ENCODE measurements around the gene PTPRE. TPM values are rescaled to one million over a fixed set of nuclear protein-coding genes. Genes with fewer than 3 reads are reported as not detected.

PTPRE gene
- total RNA-seq, 1 donor = 0.09 TPM

DNA sequence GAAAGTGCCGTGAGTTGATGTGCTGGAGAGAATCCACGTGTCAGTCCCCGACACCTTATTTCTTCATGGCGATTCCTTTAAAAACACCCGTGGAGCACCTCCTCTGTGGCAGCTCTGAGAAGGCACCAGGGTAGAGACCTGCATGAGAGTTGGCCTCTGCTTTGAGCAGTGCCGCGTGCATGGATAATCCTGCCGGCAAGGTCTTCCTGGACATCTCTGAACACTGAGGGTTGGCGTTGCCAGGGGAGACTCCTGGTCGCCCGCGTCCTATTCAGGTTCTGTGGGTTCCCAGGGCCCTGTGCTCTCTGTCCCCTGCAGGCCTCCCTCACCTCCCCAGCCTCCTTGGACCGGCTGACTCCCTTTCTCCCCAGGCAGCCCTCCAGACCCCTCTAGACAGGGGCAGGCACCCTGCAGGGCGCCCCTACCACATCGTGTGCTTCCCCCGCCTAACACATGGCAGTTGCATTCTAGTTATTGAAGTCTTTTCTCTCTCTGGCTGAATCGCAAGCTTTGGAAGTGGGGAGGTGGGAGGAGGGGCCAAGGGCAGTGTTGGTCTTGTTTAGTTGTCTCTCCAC lies 123.7 kb downstream of the PTPRE start:
- TF ChIP-seq, protein P1, sequence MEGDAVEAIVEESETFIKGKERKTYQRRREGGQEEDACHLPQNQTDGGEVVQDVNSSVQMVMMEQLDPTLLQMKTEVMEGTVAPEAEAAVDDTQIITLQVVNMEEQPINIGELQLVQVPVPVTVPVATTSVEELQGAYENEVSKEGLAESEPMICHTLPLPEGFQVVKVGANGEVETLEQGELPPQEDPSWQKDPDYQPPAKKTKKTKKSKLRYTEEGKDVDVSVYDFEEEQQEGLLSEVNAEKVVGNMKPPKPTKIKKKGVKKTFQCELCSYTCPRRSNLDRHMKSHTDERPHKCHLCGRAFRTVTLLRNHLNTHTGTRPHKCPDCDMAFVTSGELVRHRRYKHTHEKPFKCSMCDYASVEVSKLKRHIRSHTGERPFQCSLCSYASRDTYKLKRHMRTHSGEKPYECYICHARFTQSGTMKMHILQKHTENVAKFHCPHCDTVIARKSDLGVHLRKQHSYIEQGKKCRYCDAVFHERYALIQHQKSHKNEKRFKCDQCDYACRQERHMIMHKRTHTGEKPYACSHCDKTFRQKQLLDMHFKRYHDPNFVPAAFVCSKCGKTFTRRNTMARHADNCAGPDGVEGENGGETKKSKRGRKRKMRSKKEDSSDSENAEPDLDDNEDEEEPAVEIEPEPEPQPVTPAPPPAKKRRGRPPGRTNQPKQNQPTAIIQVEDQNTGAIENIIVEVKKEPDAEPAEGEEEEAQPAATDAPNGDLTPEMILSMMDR (IDR thresholded peaks at IDR 0.05; ENCODE audit: insufficient read depth, low read length) = no peak
- H3K4me3 ChIP-seq (ENCODE audit: low read depth, low read length) = no peak overlapping the region
- DNase-seq (ENCODE audit: low read depth) = no peak

DNA sequence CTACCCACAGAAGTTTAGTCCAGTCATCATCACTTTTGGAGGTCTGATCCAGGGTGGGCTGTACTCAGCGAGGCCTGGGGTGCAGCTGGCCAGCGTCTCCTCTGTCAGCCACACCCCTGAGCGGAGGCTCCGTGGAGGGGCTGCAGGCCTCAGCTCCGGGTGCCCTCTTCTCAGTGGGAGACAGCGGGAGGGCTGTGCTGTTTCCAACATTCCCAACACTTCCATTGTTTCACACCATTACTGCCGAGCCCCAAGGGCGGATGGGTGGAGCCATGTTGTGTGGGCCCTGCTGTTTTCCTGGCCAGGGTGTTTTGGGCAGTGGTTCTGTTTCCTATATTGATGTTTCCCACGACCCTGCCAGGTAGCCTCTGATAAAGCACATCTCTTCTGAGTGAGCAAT lies 124.3 kb downstream of the PTPRE start:
- TF ChIP-seq, protein P1 (IDR thresholded peaks at IDR 0.05; ENCODE audit: insufficient read depth, low read length) = no peak
- no peak for DNase-seq (ENCODE audit: low read depth)
- no peak overlapping the region for H3K4me3 ChIP-seq (ENCODE audit: low read depth, low read length)

DNA sequence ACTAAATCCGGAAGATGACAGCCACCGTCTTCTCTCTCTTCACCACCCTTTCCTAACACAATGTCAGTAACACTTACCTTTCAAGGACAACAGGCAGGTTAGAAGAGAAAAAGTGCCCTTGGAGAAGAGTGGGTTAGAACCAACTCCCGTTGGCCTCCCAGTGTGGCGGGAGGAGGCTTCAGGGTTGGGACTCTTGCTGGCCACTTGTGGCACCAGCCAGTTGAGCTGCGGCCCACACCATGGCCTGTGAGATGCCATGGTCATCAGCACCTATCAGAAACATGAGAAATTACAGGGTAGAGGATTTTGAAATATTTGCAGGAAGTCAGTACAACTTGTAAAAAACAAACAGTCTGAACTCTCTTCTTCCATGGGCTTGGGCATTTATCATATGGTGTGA lies 125.6 kb downstream of the PTPRE start:
- no peak for DNase-seq (ENCODE audit: low read depth)
- H3K4me3 ChIP-seq (ENCODE audit: low read depth, low read length) = no peak overlapping the region

DNA sequence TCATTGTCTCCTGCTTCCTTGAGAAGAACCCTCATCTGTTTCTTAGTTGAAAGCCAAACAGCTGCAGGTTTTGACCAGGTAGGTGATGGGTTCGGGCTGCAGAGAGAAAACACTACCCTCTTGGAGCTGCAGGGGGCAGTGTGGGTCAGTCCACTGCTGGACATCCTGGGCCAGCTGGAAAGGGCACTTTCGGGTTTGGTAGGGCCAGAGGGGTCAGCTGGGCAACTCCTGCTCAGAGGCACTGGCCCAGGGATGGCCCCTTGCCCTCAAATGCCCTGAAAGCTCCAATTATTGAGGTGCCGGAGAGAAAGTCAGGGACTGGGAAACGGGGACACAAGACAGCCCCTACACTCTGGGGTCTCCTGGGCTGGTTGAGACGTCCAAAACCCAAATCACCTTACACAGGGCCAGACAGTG lies 128.7 kb downstream of the PTPRE start:
- TF ChIP-seq, protein P1 (IDR thresholded peaks at IDR 0.05; ENCODE audit: insufficient read depth, low read length) = peak; percentile 85
- DNase-seq (ENCODE audit: low read depth) = peak; percentile 22
- no peak overlapping the region for H3K4me3 ChIP-seq (ENCODE audit: low read depth, low read length)

More for the DNA sequence above, 125.6 kb downstream of the PTPRE start:
- TF ChIP-seq, protein P1 (IDR thresholded peaks at IDR 0.05; ENCODE audit: insufficient read depth, low read length) = no peak

DNA sequence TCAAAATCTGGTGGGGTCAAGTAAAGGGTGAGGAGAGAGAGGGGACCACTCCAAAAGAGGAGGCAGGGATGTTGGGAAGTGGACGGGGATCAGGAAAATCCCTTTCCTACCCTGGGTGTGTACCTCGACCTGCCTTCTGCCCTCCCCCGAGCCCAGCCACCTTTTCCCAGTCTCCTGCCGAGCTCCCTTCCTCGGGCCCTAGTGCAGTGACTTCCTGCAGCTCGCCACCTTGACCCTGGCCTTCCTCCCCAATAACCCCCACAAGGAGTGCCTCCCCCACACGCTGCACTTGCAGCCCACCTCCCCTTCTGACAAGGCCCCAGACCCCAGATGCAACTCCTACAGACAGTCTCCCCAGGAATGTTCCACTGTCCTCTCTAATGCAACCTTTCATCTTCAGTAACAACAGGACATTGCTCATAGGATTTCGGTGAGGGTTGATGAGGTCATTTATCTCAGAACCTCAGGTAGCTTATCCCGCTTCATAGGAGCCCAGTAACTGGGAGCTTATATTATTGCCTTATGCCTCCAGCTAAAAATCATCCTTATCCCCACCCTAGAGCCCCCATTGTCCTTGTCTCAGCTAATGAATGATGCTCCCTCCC lies 129.2 kb downstream of the PTPRE start:
- no peak for DNase-seq (ENCODE audit: low read depth)
- TF ChIP-seq, protein P1 (IDR thresholded peaks at IDR 0.05; ENCODE audit: insufficient read depth, low read length) = no peak

DNA sequence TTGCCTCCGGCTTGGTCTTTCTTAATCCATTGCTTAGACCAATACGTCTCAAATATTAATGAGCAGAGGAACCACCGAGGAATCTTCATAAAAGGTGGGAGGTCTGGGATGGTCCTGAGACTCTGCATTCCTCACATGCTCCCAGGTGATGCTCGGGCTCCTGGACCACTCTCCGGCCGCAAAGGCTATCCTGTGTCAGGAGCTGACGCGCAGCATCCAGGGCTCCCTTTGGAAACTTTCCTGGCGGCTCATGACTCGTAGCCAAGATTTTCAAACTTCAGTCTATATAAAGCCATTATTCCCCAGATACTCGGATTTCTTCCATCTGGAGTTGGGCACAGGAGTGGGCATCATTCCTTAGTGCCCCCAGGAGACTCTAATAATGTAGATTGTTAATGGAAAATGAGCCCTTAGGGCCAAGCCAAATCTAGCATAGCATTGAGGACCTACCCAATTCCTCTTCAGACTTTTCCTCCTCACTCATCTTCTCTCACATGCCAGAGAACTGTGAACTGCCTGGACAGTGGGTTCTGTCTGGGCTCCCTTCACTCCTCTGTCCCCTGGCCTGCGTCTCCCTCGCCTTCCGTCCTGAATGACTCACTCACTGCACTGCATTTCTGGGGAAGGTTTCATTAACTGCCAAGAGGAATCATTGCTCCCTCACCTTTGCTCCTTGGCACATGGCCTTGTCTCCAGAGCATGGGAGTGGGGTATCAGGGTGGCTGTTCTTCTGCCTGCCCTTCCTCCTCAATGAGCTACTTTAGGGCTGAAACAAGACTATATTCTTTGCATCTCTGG lies 130.0 kb downstream of the PTPRE start:
- no peak for DNase-seq (ENCODE audit: low read depth)
- TF ChIP-seq, protein P1 (IDR thresholded peaks at IDR 0.05; ENCODE audit: insufficient read depth, low read length) = no peak
- H3K4me3 ChIP-seq (ENCODE audit: low read depth, low read length) = no peak overlapping the region

More for the DNA sequence above, 129.2 kb downstream of the PTPRE start:
- H3K4me3 ChIP-seq (ENCODE audit: low read depth, low read length) = no peak overlapping the region

All from fibroblast of the aortic adventitia (primary cell).